Suprapubic skin (tissue), 3 donors: ENCODE results near the gene MXD4.
A peak's percentile ranks its signal among the peaks of the same experiment; 100 is the strongest.

Experiments
- CTCF ChIP-seq, 2 donors: fragments of 200-600 bp in 1 of 2; fragments of 450-650 bp in 1 of 2; sonication (generic) in 1 of 2; IDR thresholded peaks; one replicate each; pipeline ENCODE4 v1.5.1; 2016 to 2019; ENCODE audit warnings: antibody characterized with exemption in 2 of 2, mild to moderate bottlenecking in 1 of 2, moderate library complexity in 1 of 2
- EP300 ChIP-seq: sonication (generic); formaldehyde crosslinking; IDR thresholded peaks from one replicate; pipeline ENCODE4 v1.6.1; 2017; ENCODE audit warnings: antibody characterized with exemption
- POLR2A ChIP-seq, 2 donors: fragments of 450-650 bp; IDR thresholded peaks; one replicate each; pipeline ENCODE4 v1.6.1; 2017; ENCODE audit warnings: antibody characterized with exemption in 2 of 2, mild to moderate bottlenecking in 2 of 2, moderate library complexity in 2 of 2

GRCh38 chr4:2261853-2262144, at the start of gene MXD4:
- TF ChIP-seq CTCF (IDR thresholded peaks at IDR 0.05): no peak
- TF ChIP-seq EP300: no peak
- TF ChIP-seq POLR2A (IDR thresholded peaks at IDR 0.05): peak; percentile 36 to 70
